Mucosa of descending colon (tissue), 3 donors: ENCODE data around the gene KATNIP. TPM values are rescaled to one million over a fixed set of nuclear protein-coding genes. Genes with fewer than 3 reads are reported as not detected.
"Not testable (repeated sequence)": the region's sequence is repeated elsewhere in the genome, so short reads cannot be mapped to it uniquely, and the experiment has no call there.

Source experiments
- ATAC-seq: fragments of 200-7000 bp; cut with Tn5 transposase; one replicate; pipeline ENCODE4 v1.9.1; 2020; ENCODE audit warnings: mild to moderate bottlenecking, moderate library complexity
- DNase-seq, 3 donors: peaks; one replicate each; pipeline ENCODE4 v3.0.0-alpha.2; 2020
- H3K36me3 ChIP-seq: fragments of 200-600 bp; one replicate; pipeline ENCODE4 v1.8.0; 2021; ENCODE audit warnings: low read depth, mild to moderate bottlenecking
- H3K4me1 ChIP-seq: fragments of 200-600 bp; one replicate; pipeline ENCODE4 v1.8.0; 2021; ENCODE audit warnings: low read depth, mild to moderate bottlenecking
- H3K4me3 ChIP-seq: fragments of 200-600 bp; one replicate; pipeline ENCODE4 v1.8.0; 2021; ENCODE audit warnings: mild to moderate bottlenecking
- H3K9me3 ChIP-seq: fragments of 200-600 bp; one replicate; pipeline ENCODE4 v1.8.0; 2021; ENCODE audit warnings: mild to moderate bottlenecking
- CTCF ChIP-seq: fragments of 200-600 bp; IDR thresholded peaks from one replicate; pipeline ENCODE4 v1.8.0; 2022; ENCODE audit warnings: antibody characterized with exemption, mild to moderate bottlenecking
- intact Hi-C, 2 donors: fragments of 100-400 bp; cut with DNase I in 1 of 2; cut with micrococcal nuclease in 1 of 2; formaldehyde crosslinking; loops; one replicate each; pipeline versions ENCODE4 v1.11.0 to v1.11.1; 2022; cut with DNase I, micrococcal nuclease
- total RNA-seq, 3 donors: library from RNA; stranded (reverse); fragmentation: NEBNext Ultra II Directional in 2 of 3; extraction: Animal tissue kit (Norgen Biotek cat#: 25700) in 2 of 3; gene quantifications; one replicate each; pipeline versions ENCODE4 v1.2.1 to v1.2.4, GENCODE V29; 2021 to 2023
- donor health status: DM: no; HTN: no; CAD: no; lungs with moderate emphysema.
- donor health status: DM: no; HTN: no; CAD: no.
- donor health status: DM: no; HTN: yes; CAD: no.

The KATNIP gene
- total RNA-seq, 3 donors from 2014 or later: 32.8 to 48.6 (median 33.9) TPM

- TF ChIP-seq CTCF: no peak
- no peaks in the 10 kb centered on the region for H3K9me3 ChIP-seq
- H3K4me3 ChIP-seq: no peak overlapping the region
- no peaks in the 10 kb centered on the region for H3K36me3 ChIP-seq
- no peak for DNase-seq
- no peaks in the 10 kb centered on the region for H3K4me1 ChIP-seq
- no peak for ATAC-seq
- intact Hi-C loops: no loop called here
Measured at GRCh38 chr16:27561216-27561615, 11.3 kb downstream of the KATNIP start.

DNA sequence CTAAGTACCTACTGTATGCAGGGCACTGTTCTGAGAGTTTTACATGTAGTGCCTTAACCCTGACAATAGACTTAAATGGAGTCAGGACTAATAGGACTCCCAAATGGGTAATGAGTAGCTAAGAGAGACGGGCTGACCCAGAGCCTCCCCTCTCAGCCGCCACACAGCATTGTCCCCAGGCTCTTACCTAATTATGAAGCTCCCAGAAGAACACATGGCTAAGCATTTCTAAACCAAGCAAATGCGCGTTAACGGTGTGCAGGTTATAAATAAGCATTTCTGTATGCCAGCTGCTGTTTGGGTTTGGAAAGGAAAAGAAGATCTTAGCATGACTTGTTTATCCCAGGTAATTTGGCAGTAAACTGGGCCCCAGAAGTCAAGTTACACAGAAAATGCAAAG lies 14.3 kb downstream of the KATNIP start:
- H3K9me3 ChIP-seq: no peaks in the 10 kb centered on the region
- no peaks in the 10 kb centered on the region for H3K4me1 ChIP-seq
- ATAC-seq (no peak), DNase-seq (no peak)
- no peaks in the 10 kb centered on the region for H3K36me3 ChIP-seq
- no peak for TF ChIP-seq CTCF
- no peak overlapping the region for H3K4me3 ChIP-seq
- intact Hi-C loops: no loop called here

GRCh38 chr16:27566417-27566816 lies 16.5 kb downstream of the KATNIP start:
- intact Hi-C loops: no loop called here
- no peaks in the 10 kb centered on the region for H3K9me3 ChIP-seq
- H3K4me1 ChIP-seq: no peaks in the 10 kb centered on the region
- H3K36me3 ChIP-seq: no peaks in the 10 kb centered on the region
- ATAC-seq (peak; percentile 98), DNase-seq (peak; percentile 63 to 69 (median 69))
- TF ChIP-seq CTCF: no peak
- no peak overlapping the region for H3K4me3 ChIP-seq

DNA sequence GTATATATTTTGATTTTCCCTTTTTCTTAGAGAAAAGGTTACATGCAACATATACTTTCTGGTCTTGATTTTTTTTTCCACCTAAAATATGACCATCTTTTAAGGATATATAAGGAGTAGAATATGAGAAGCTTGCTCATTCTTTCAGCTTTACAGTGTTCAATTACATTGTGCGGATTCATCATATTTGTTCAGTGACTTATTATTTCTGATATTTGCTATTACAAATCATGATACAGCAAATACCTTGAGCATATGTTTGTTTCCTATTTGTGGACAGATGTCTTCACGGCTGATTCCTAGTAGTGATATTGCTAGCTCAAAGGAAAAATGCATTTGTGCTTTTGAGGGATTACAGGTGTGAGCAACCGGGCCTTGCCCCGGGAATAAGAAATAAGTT lies 18.1 kb downstream of the KATNIP start:
- Histone ChIP-seq H3K4me3 (no peak overlapping the region), H3K9me3 (no peaks in the 10 kb centered on the region), H3K4me1 (no peaks in the 10 kb centered on the region), H3K36me3 (no peaks in the 10 kb centered on the region)
- DNase-seq: no peak
- intact Hi-C loops: no loop called here
- no peak for TF ChIP-seq CTCF
- ATAC-seq: no peak

GRCh38 chr16:27570986-27571385 lies 21.0 kb downstream of the KATNIP start:
- H3K36me3 ChIP-seq, H3K9me3 ChIP-seq, ATAC-seq, H3K4me1 ChIP-seq, DNase-seq, intact Hi-C loops, H3K4me3 ChIP-seq: not testable (repeated sequence)

DNA sequence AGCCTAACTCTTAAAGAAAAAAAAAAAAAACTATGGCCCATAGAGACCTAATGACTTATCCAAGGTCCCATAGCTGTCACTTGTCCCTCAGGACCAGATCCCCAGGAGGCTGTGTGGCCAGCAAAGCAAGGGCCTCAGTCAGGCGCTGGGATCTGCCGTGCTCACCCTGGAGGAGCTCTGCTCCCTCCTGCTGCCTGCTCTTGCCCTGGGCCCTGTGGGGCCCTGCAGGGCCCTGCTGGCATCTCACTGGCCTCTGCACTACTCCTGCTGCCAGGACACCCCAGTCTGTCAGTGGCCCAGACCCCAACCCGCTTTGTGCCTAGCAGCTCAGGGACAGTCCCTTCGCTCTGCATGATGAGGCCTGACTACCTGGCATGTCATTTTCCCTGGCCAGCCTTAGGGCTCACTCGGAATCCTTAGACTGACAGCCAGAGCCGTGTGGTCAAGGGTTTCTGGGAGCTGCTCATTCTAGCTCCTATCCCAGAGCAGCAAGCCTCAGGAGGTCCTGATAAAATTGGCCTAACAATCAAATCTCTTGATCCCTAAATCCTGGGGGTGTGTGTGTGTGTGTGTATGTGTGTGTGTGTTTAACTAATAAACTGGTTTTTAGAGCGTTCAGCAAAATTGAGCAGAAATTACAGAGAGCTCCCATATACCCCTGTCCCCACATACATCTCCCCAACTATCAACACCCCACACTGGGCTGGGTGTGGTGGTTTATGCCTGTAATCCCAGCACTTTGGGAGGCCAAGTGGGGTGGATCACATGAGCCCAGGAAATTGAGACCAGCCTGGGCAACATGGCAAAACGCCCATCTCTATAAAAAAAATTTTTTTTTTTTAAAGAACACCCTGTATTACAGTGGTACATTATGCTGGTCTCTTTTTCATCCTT lies 21.7 kb downstream of the KATNIP start:
- peak; percentile 17 for ATAC-seq
- no peaks in the 10 kb centered on the region for H3K9me3 ChIP-seq

More for the DNA sequence above, 21.7 kb downstream of the KATNIP start:
- no peaks in the 10 kb centered on the region for H3K4me1 ChIP-seq
- no peak overlapping the region for H3K4me3 ChIP-seq
- intact Hi-C loops: no loop called here
- no peaks in the 10 kb centered on the region for H3K36me3 ChIP-seq
- no peak for DNase-seq
- TF ChIP-seq CTCF: no peak
